ENCODE measurements around the gene GLCE. TPM values are rescaled to one million over a fixed set of nuclear protein-coding genes. Genes with fewer than 3 reads are reported as not detected.
A peak's percentile ranks its signal among the peaks of the same experiment; 100 is the strongest.
"Not testable (repeated sequence)": the region's sequence is repeated elsewhere in the genome, so short reads cannot be mapped to it uniquely, and the experiment has no call there.

Gene GLCE
- total and polyA plus RNA-seq, 7 donors, result 10.3 to 24.6 (median 13.9) TPM

GRCh38 chr15:69288531-69289341, 128.3 kb downstream of the GLCE start:
- no peak overlapping the region for H3K27ac ChIP-seq
- H3K27me3 ChIP-seq, result no peaks in the 10 kb centered on the region
- no peak for DNase-seq
- H3K36me3 ChIP-seq, result no peaks in the 10 kb centered on the region
- intact Hi-C loops (cut with DNase I), result no loop called here
- WGBS, 2 donors, result 83 to 87% methylated on average over 11 of the region's 11 CpGs
- no peaks in the 10 kb centered on the region for H3K9me3 ChIP-seq
- TF ChIP-seq POLR2A (IDR thresholded peaks at IDR 0.05) (no peak), EP300 (IDR thresholded peaks at IDR 0.05) (no peak), POLR2AphosphoS5 (IDR thresholded peaks at IDR 0.05) (no peak)
- TF ChIP-seq, protein P1, sequence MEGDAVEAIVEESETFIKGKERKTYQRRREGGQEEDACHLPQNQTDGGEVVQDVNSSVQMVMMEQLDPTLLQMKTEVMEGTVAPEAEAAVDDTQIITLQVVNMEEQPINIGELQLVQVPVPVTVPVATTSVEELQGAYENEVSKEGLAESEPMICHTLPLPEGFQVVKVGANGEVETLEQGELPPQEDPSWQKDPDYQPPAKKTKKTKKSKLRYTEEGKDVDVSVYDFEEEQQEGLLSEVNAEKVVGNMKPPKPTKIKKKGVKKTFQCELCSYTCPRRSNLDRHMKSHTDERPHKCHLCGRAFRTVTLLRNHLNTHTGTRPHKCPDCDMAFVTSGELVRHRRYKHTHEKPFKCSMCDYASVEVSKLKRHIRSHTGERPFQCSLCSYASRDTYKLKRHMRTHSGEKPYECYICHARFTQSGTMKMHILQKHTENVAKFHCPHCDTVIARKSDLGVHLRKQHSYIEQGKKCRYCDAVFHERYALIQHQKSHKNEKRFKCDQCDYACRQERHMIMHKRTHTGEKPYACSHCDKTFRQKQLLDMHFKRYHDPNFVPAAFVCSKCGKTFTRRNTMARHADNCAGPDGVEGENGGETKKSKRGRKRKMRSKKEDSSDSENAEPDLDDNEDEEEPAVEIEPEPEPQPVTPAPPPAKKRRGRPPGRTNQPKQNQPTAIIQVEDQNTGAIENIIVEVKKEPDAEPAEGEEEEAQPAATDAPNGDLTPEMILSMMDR (IDR thresholded peaks at IDR 0.05), result no peak
- no peaks in the 10 kb centered on the region for H3K4me1 ChIP-seq
- H3K4me3 ChIP-seq, result no peak overlapping the region

DNA sequence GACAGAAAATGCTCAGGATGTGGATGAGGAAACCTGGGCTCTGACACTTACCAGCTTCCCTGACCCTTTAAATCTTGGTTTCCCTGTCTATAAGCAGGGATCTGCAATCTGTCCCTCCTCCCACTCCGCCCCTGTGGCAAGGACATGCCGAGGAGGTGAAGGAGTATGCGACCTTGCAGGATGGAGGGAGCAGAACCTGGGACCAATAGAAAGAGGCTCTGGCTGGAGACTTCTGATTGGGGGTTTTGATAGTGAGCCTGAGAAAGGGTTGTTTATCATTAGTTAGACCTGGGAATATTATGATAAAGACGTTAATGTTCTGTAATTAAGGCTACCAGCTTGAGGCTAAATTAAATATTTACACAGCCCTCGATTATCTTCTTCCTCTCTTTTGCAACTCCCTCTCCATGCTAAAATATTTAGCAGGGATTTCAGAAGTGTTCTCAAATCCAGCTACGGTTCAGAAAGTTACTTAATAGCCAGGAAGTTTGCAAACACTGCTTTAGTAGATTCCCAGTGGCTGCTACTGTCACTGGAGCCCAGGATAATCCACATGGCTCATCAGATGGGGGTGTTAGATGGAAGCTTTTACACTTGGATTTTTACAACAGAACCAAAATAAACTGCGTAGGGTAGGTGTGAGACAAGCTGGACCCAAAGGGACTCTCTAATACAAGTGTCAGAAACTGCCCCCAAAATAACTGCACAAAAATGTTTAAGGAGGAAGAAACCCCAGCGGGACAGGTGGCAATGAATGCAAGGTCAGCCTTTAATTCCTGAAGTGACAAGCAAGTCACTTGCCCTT, 129.1 kb downstream of the GLCE start:
- WGBS, 2 donors, result 18 to 54% methylated on average over 8 of the region's 8 CpGs
- intact Hi-C loops (cut with DNase I), result no loop called here
- H3K27ac ChIP-seq, result no peak overlapping the region
- TF ChIP-seq EP300 (IDR thresholded peaks at IDR 0.05) (no peak), POLR2A (IDR thresholded peaks at IDR 0.05) (no peak), POLR2AphosphoS5 (IDR thresholded peaks at IDR 0.05) (no peak)
- TF ChIP-seq, protein P1 (IDR thresholded peaks at IDR 0.05), result no peak
- H3K36me3 ChIP-seq, result no peaks in the 10 kb centered on the region
- DNase-seq, result no peak
- no peaks in the 10 kb centered on the region for H3K4me1 ChIP-seq
- H3K4me3 ChIP-seq, result no peak overlapping the region
- no peaks in the 10 kb centered on the region for H3K27me3 ChIP-seq
- no peaks in the 10 kb centered on the region for H3K9me3 ChIP-seq

DNA sequence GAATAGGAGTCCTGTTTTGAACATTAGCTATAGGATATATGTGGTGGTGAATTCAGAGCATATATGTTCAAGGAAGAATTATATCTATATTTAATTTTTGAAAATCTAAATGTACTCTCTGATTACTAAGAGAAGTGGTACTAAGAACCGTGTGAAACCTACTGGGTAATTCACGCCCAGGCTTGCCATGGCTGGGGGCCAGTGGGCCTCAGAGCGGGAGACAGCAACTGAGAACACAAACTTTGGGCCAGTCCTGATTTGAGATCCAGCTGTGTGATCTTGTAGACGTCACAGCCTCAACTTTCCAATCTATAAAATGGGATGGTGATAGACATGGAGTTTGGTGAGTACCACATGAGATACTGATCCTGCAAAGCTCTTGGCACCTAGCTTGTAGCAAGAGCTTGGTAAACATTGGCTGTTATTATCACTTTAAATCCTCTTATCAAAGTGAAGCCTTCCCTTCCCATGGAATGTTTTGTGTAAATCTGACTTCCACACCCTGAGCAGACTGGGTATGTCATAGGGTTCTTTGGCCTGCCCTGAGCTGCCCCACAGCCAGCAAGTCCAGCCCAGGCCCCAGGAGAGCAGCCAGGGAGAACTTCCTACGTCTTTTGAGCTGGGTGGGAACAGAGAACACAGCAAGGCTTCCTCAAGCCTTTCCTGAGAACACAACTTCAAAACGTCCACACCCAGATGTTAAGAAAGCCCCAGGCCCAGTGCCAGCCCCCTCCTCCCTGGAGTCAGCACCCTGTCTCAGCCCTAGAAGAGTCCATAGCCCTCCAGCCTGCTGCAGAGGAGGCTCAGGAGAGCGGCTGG, 130.1 kb downstream of the GLCE start:
- TF ChIP-seq POLR2A (IDR thresholded peaks at IDR 0.05) (no peak), EP300 (IDR thresholded peaks at IDR 0.05) (no peak), POLR2AphosphoS5 (IDR thresholded peaks at IDR 0.05) (no peak)
- TF ChIP-seq, protein P1 (IDR thresholded peaks at IDR 0.05), result no peak
- no peaks in the 10 kb centered on the region for H3K36me3 ChIP-seq
- DNase-seq, result no peak
- H3K9me3 ChIP-seq, result no peaks in the 10 kb centered on the region
- no peaks in the 10 kb centered on the region for H3K27me3 ChIP-seq
- intact Hi-C loops (cut with DNase I), result no loop called here
- peak overlapping the region in 1 of 4 donors; percentile 20 for H3K27ac ChIP-seq
- H3K4me1 ChIP-seq, result no peaks in the 10 kb centered on the region
- H3K4me3 ChIP-seq, result no peak overlapping the region
- 55 to 71% methylated on average over 7 of the region's 7 CpGs for WGBS, 2 donors

DNA sequence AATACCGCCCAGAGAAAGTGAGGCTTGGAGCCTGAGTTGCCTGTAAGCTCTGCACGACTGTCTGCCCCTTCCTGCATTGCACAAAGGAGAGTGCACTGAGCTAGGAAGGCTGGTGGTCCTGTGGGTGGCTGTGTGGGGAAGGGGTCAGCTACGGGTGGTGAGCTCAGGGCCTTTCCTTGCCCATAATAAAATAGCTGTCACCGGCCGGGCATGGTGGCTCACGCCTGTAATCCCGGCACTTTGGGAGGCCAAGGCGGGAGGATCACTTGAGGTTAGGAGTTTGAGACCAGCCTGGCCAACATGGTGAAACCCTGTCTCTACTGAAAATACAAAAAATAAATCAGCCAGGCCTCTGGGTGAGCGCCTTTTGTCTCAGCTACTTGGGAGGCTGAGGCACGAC, 131.2 kb downstream of the GLCE start:
- H3K4me1 ChIP-seq; intact Hi-C loops (cut with DNase I); DNase-seq; H3K27me3 ChIP-seq; H3K36me3 ChIP-seq; H3K9me3 ChIP-seq; H3K27ac ChIP-seq; H3K4me3 ChIP-seq: not testable (repeated sequence)
- 93% methylated on average over 10 of the region's 10 CpGs for WGBS, 2 donors
